ENCODE measurements around the gene AUNIP.

The AUNIP gene

DNA sequence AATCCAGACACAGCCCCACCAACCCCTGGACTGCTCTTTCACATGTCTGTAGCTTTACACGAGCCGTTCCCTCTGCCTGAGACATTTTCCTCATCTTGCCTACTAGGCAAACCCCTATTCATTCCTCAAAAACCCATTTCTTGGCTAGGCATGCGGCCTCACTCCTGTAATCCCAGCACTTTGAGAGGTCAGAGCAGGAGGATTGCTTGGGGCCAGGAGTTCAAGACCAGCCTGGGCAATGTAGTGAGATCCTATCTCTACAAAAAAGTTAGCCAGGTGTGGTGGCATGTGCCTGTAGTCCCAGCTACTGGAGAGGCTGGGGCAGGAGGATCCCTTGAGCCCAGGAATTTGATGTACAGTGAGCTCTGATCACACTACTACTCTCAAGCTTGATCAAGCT, 5.2 kb upstream of the AUNIP start:
- Histone ChIP-seq H3K27me3 (ENCODE audit: control insufficient read depth, insufficient read depth, low read length) (no peaks in the 10 kb centered on the region), H3K4me1 (ENCODE audit: control insufficient read depth, insufficient read depth, low read length) (peaks cover 2% of the 10 kb centered on the region; the same call in 1 of the 2 replicates), H3K36me3 (ENCODE audit: control insufficient read depth, insufficient read depth, low read length) (no peaks in the 10 kb centered on the region), H3K4me3 (ENCODE audit: low read length) (no peak overlapping the region), H3K27ac (ENCODE audit: low read length) (no peak overlapping the region), H3K9me3 (ENCODE audit: control insufficient read depth, insufficient read depth, low read length) (no peaks in the 10 kb centered on the region)
- no CpG with 5 or more reads among the region's 3 CpGs for WGBS (ENCODE audit: insufficient coverage, insufficient read length)
- DNase-seq (ENCODE audit: low read depth, low spot score), result no peak

GRCh38 chr1:25863486-25864262, 4.4 kb upstream of the AUNIP start:
- no CpG with 5 or more reads among the region's 25 CpGs for WGBS (ENCODE audit: insufficient coverage, insufficient read length)
- no peak overlapping the region for H3K4me3 ChIP-seq (ENCODE audit: low read length)
- H3K27ac ChIP-seq (ENCODE audit: low read length), result no peak overlapping the region
- H3K9me3 ChIP-seq (ENCODE audit: control insufficient read depth, insufficient read depth, low read length), result no peaks in the 10 kb centered on the region
- peaks cover 2% of the 10 kb centered on the region; the same call in 1 of the 2 replicates for H3K4me1 ChIP-seq (ENCODE audit: control insufficient read depth, insufficient read depth, low read length)
- no peaks in the 10 kb centered on the region for H3K27me3 ChIP-seq (ENCODE audit: control insufficient read depth, insufficient read depth, low read length)
- no peak for DNase-seq (ENCODE audit: low read depth, low spot score)
- no peaks in the 10 kb centered on the region for H3K36me3 ChIP-seq (ENCODE audit: control insufficient read depth, insufficient read depth, low read length)

- Histone ChIP-seq H3K4me1 (ENCODE audit: control insufficient read depth, insufficient read depth, low read length) (peaks cover 2% of the 10 kb centered on the region; the same call in 1 of the 2 replicates), H3K27ac (ENCODE audit: low read length) (no peak overlapping the region), H3K9me3 (ENCODE audit: control insufficient read depth, insufficient read depth, low read length) (no peaks in the 10 kb centered on the region), H3K36me3 (ENCODE audit: control insufficient read depth, insufficient read depth, low read length) (no peaks in the 10 kb centered on the region), H3K27me3 (ENCODE audit: control insufficient read depth, insufficient read depth, low read length) (no peaks in the 10 kb centered on the region), H3K4me3 (ENCODE audit: low read length) (no peak overlapping the region)
- no CpG with 5 or more reads among the region's 20 CpGs for WGBS (ENCODE audit: insufficient coverage, insufficient read length)
- no peak for DNase-seq (ENCODE audit: low read depth, low spot score)
These were observed 3.7 kb upstream of the AUNIP start for GRCh38 chr1:25862785-25863485.

DNA sequence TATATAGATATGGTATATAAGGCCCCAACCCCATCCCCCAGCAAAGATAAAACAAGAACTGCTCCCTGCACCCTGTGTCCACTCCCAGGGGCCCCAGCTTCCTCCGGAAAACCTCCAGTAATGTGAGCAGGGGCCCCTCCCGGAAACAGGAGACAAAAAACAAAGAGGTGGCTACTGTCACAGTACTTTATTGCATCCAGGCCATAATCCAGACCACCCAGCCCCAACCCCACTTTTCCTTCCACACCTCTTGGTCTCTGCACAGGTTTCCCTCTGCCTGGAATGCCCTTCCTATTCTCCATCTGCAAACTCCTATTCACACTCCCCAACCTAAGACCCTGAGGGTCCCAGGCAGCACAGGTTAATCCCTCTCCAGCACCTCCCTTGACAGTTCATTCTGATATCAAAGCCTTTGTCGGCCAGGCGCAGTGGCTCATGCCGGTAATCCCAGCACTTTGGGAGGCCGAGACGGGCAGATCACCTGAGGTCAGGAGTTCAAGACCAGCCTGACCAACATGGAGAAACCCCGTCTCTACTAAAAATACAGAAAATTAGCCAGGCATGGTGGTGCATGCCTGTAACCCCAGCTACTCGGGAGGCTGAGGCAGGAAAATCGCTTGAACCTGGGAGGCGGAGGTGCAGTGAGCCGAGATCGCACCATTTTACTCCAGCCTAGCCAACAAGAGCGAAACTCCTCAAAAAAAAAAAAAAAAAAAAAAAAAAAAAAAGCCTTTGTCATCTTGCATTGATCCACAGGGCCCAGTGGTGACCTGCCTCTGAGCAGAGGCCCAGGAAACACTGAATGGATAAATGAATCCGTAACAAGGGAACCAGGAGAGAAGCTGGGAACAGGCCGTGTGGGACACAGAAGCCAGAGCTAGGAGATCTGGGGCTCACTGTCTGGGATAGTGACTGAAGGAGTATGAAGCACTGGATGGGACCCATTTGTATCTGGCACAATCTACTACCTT, 2.3 kb upstream of the AUNIP start:
- Histone ChIP-seq H3K27ac (ENCODE audit: low read length) (no peak overlapping the region), H3K36me3 (ENCODE audit: control insufficient read depth, insufficient read depth, low read length) (no peaks in the 10 kb centered on the region), H3K9me3 (ENCODE audit: control insufficient read depth, insufficient read depth, low read length) (no peaks in the 10 kb centered on the region), H3K4me1 (ENCODE audit: control insufficient read depth, insufficient read depth, low read length) (no peaks in the 10 kb centered on the region), H3K27me3 (ENCODE audit: control insufficient read depth, insufficient read depth, low read length) (no peaks in the 10 kb centered on the region), H3K4me3 (ENCODE audit: low read length) (no peak overlapping the region)
- no CpG with 5 or more reads among the region's 16 CpGs for WGBS (ENCODE audit: insufficient coverage, insufficient read length)
- DNase-seq (ENCODE audit: low read depth, low spot score), result no peak

GRCh38 chr1:25858494-25858893, 763 bp downstream of the AUNIP start:
- H3K4me3 ChIP-seq (ENCODE audit: low read length), result peak overlapping the region; percentile 60; the same call in 1 of the 2 replicates
- no peak overlapping the region for H3K27ac ChIP-seq (ENCODE audit: low read length)
- WGBS (ENCODE audit: insufficient coverage, insufficient read length), result no CpG with 5 or more reads among the region's 7 CpGs
- no peak for DNase-seq (ENCODE audit: low read depth, low spot score)
- H3K9me3 ChIP-seq (ENCODE audit: control insufficient read depth, insufficient read depth, low read length), result no peaks in the 10 kb centered on the region
- no peaks in the 10 kb centered on the region for H3K36me3 ChIP-seq (ENCODE audit: control insufficient read depth, insufficient read depth, low read length)
- H3K4me1 ChIP-seq (ENCODE audit: control insufficient read depth, insufficient read depth, low read length), result no peaks in the 10 kb centered on the region
- no peaks in the 10 kb centered on the region for H3K27me3 ChIP-seq (ENCODE audit: control insufficient read depth, insufficient read depth, low read length)

- Histone ChIP-seq H3K4me3 (ENCODE audit: low read length) (no peak overlapping the region), H3K9me3 (ENCODE audit: control insufficient read depth, insufficient read depth, low read length) (no peaks in the 10 kb centered on the region), H3K27me3 (ENCODE audit: control insufficient read depth, insufficient read depth, low read length) (no peaks in the 10 kb centered on the region), H3K27ac (ENCODE audit: low read length) (no peak overlapping the region), H3K36me3 (ENCODE audit: control insufficient read depth, insufficient read depth, low read length) (no peaks in the 10 kb centered on the region), H3K4me1 (ENCODE audit: control insufficient read depth, insufficient read depth, low read length) (no peaks in the 10 kb centered on the region)
- DNase-seq (ENCODE audit: low read depth, low spot score), result no peak
- no CpG with 5 or more reads among the region's 11 CpGs for WGBS (ENCODE audit: insufficient coverage, insufficient read length)
These were observed 2.4 kb downstream of the AUNIP start for GRCh38 chr1:25856856-25857255.

DNA sequence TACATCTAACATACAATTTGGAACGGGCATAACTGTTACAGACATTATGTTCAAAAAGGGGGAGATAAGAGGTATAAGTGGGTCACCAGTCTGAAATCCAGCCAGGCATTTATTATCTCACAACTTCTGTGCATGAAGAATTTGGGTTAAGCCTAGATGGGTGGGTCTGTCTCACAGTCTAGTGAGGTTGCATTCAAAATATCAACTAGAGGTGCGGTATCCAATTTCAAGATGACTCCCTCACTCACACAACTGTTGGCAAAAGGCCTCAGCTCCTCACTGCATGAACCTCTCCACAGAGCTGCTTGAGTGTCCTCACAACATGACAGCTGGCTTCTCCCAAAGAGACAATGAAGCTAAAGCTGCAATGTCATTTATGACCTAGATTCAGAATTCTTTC, 4.7 kb downstream of the AUNIP start:
- no CpG with 5 or more reads among the region's 2 CpGs for WGBS (ENCODE audit: insufficient coverage, insufficient read length)
- Histone ChIP-seq H3K27ac (ENCODE audit: low read length) (no peak overlapping the region), H3K4me3 (ENCODE audit: low read length) (no peak overlapping the region), H3K36me3 (ENCODE audit: control insufficient read depth, insufficient read depth, low read length) (no peaks in the 10 kb centered on the region), H3K9me3 (ENCODE audit: control insufficient read depth, insufficient read depth, low read length) (no peaks in the 10 kb centered on the region), H3K27me3 (ENCODE audit: control insufficient read depth, insufficient read depth, low read length) (no peaks in the 10 kb centered on the region), H3K4me1 (ENCODE audit: control insufficient read depth, insufficient read depth, low read length) (no peaks in the 10 kb centered on the region)
- DNase-seq (ENCODE audit: low read depth, low spot score), result no peak

DNA sequence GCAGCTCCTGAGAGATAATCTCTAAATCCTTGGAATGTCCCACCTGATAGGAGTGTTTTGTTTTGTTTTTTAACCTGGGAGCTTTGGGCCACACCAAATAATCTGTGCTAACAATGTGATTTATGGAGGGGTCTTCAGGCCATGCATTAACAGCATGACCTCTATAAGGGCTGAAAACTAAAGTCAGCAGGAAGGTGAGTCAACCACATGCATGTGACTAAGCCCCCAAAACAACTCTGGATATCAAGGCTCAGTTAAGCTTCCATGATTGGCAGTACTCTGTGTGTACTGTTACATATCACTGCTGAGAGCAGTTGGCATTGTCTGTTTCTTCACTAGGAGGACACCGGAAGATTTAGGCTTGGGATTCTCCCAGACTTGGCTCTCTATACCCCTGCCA, 10.7 kb downstream of the AUNIP start:
- no CpG with 5 or more reads among the region's 1 CpG for WGBS (ENCODE audit: insufficient coverage, insufficient read length)
- Histone ChIP-seq H3K36me3 (ENCODE audit: control insufficient read depth, insufficient read depth, low read length) (no peaks in the 10 kb centered on the region), H3K9me3 (ENCODE audit: control insufficient read depth, insufficient read depth, low read length) (no peaks in the 10 kb centered on the region), H3K4me3 (ENCODE audit: low read length) (no peak overlapping the region), H3K27me3 (ENCODE audit: control insufficient read depth, insufficient read depth, low read length) (no peaks in the 10 kb centered on the region), H3K4me1 (ENCODE audit: control insufficient read depth, insufficient read depth, low read length) (no peaks in the 10 kb centered on the region), H3K27ac (ENCODE audit: low read length) (no peak overlapping the region)
- no peak for DNase-seq (ENCODE audit: low read depth, low spot score)

DNA sequence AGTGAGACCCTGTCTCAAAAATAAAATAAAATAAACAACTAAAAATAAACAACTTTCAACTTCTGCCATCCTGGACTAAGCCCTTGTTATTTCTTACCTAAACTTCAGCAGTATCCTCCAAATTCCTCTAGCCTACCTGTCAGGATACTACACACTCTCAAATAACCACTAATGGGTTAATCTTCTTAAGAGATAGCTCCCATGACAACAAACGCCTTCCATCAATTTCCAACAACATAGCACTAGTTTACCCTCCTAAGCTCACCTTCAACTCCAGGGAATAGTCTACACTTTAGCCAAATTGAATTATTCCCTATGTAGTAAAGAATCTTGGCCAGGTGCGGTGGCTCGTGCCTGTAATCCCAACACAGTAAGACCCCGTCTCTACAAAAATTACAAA, 11.3 kb downstream of the AUNIP start:
- no peak for DNase-seq (ENCODE audit: low read depth, low spot score)
- Histone ChIP-seq H3K27ac (ENCODE audit: low read length) (no peak overlapping the region), H3K36me3 (ENCODE audit: control insufficient read depth, insufficient read depth, low read length) (no peaks in the 10 kb centered on the region), H3K27me3 (ENCODE audit: control insufficient read depth, insufficient read depth, low read length) (no peaks in the 10 kb centered on the region), H3K4me3 (ENCODE audit: low read length) (no peak overlapping the region), H3K9me3 (ENCODE audit: control insufficient read depth, insufficient read depth, low read length) (no peaks in the 10 kb centered on the region), H3K4me1 (ENCODE audit: control insufficient read depth, insufficient read depth, low read length) (no peaks in the 10 kb centered on the region)
- no CpG with 5 or more reads among the region's 4 CpGs for WGBS (ENCODE audit: insufficient coverage, insufficient read length)

- no peaks in the 10 kb centered on the region for H3K27me3 ChIP-seq (ENCODE audit: control insufficient read depth, insufficient read depth, low read length)
- DNase-seq (ENCODE audit: low read depth, low spot score), result no peak
- no peaks in the 10 kb centered on the region for H3K4me1 ChIP-seq (ENCODE audit: control insufficient read depth, insufficient read depth, low read length)
- no peaks in the 10 kb centered on the region for H3K36me3 ChIP-seq (ENCODE audit: control insufficient read depth, insufficient read depth, low read length)
- WGBS (ENCODE audit: insufficient coverage, insufficient read length), result no CpG with 5 or more reads among the region's 5 CpGs
- no peak overlapping the region for H3K27ac ChIP-seq (ENCODE audit: low read length)
- H3K4me3 ChIP-seq (ENCODE audit: low read length), result no peak overlapping the region
- no peaks in the 10 kb centered on the region for H3K9me3 ChIP-seq (ENCODE audit: control insufficient read depth, insufficient read depth, low read length)
These were observed 13.6 kb downstream of the AUNIP start for GRCh38 chr1:25845664-25846063.
